Central memory CD4-positive, alpha-beta T cell (primary cell): ENCODE results near the gene TTC7B.
"Not testable (repeated sequence)": the region's sequence is repeated elsewhere in the genome, so short reads cannot be mapped to it uniquely, and the experiment has no call there.

ENCODE experiments used
- DNase-seq: peaks from one replicate; pipeline ENCODE4 v3.0.0; 2022
- total RNA-seq, 3 experiments: gene quantifications; one replicate each; lab custom pipeline; 2026; lab: John Stamatoyannopoulos, UW

The TTC7B gene, protein sequence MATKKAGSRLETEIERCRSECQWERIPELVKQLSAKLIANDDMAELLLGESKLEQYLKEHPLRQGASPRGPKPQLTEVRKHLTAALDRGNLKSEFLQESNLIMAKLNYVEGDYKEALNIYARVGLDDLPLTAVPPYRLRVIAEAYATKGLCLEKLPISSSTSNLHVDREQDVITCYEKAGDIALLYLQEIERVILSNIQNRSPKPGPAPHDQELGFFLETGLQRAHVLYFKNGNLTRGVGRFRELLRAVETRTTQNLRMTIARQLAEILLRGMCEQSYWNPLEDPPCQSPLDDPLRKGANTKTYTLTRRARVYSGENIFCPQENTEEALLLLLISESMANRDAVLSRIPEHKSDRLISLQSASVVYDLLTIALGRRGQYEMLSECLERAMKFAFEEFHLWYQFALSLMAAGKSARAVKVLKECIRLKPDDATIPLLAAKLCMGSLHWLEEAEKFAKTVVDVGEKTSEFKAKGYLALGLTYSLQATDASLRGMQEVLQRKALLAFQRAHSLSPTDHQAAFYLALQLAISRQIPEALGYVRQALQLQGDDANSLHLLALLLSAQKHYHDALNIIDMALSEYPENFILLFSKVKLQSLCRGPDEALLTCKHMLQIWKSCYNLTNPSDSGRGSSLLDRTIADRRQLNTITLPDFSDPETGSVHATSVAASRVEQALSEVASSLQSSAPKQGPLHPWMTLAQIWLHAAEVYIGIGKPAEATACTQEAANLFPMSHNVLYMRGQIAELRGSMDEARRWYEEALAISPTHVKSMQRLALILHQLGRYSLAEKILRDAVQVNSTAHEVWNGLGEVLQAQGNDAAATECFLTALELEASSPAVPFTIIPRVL
- 0.33 to 2.1 (median 0.58) reads per million in 3 experiments for total RNA-seq

DNA sequence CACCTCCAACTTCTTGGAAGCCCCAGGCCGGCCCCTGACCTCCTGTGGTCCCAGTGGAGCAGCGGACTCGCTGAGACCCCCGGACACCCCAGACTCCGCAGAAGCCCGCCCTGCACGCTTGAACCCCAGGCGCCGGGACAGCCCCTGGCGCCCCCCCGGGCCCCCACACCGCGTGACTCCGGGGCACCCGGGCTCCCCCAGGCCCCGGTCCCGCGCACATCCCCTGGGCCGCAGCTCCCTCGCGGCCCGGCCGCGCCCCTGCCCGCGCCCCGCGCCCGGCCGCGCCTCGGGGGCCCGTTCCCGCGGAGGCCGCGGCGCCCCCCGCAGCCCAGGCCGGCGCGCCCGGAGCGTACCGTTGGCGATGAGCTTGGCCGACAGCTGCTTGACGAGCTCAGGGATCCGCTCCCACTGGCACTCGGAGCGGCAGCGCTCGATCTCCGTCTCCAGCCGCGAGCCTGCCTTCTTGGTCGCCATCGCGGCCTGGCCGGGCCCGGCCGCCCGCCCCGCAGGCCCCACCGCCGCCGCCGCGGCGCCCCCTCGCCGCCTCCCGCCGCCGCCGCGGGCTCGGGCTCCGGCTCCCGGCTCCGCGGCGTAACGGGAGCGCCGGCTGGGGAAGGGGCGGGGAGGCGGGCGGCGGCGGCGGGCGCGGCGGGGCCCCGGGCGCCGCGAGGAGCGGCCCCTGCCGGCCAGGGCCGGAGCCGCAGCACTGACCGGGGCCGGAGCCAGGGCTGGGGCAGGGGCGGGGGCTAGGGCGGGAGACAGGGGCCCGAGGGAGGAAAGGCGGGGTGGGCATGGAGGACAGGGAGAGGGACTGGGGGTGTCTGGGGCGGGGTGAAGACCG, at the start of gene TTC7B:
Gene TTC7B, minus strand, starts transcription at position 609 of the 841 bp plus-strand sequence. Its CDS starts 135 bp downstream, at position 474.
- DNase-seq = peak; percentile 15

- DNase-seq = no peak
These were observed 48.5 kb upstream of the TTC7B start for GRCh38 chr14:90864741-90865140.

- DNase-seq = no peak
These were observed 42.3 kb upstream of the TTC7B start for GRCh38 chr14:90858511-90858910.

- no peak for DNase-seq
These were observed 41.6 kb upstream of the TTC7B start for GRCh38 chr14:90857866-90858265.

DNA sequence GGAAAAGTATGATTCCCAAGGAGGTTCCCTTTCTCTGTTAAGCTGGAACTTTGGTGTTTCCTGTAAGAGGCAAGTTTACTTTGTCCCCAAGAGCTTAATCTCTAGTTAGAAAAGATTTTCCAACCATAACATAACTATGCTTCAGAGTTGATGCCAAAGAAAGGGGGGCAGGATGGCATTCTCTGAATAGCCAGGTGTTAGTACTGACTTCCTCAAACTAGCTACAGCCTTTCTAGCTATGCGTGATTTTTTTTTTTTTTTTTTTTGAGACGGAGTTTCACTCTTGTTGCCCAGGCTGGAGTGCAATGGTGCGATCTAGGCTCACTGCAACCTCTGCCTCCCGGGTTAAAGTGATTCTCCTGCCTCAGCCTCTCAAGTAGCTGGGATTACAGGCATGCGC, 39.9 kb upstream of the TTC7B start:
- not testable (repeated sequence) for DNase-seq

GRCh38 chr14:90853116-90853515, 36.9 kb upstream of the TTC7B start:
- no peak for DNase-seq

- DNase-seq = no peak
These were observed 35.3 kb upstream of the TTC7B start for GRCh38 chr14:90851327-90852036.

GRCh38 chr14:90850487-90850886, 34.3 kb upstream of the TTC7B start:
- no peak for DNase-seq

- DNase-seq = no peak
These were observed 33.7 kb upstream of the TTC7B start for GRCh38 chr14:90849787-90850444.

DNA sequence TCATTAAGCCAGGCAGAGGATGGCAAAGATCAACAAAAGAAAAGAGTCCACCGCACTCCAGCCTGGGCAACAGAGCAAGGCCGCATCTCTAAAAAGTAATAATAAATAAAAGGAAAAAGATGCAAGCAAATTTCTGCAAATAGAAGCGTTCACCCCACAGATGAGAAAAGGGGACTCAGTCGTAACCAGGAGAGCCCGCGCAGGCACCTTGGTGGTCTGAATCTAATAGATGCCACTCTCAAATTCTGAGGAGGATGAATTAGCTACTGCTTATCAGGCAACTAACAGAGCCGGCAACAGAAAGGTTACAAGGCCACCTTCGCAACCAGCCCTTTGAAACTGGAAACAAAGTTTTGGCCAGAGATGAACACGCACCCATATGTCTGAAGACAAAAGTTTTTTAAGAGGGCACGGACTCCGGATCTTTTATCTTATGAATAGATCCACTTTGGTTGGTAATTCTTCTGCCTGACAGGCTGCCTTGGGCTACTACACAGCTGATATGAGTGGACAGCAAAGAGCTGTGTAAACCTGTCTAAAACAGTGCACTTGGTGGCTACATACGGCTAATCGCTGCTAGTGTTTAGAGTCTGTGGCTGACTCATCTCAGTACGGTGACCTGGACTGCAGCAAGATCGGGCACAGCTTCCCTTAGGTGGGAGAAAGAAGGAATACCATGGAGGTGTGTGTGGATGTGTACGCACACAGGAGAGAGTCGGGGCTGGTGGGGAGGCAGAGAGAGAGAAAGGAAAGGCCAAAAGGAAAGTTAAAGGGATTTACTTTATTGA, 32.9 kb upstream of the TTC7B start:
- DNase-seq = no peak

- DNase-seq = no peak
These were observed 30.3 kb upstream of the TTC7B start for GRCh38 chr14:90846511-90846910.

DNA sequence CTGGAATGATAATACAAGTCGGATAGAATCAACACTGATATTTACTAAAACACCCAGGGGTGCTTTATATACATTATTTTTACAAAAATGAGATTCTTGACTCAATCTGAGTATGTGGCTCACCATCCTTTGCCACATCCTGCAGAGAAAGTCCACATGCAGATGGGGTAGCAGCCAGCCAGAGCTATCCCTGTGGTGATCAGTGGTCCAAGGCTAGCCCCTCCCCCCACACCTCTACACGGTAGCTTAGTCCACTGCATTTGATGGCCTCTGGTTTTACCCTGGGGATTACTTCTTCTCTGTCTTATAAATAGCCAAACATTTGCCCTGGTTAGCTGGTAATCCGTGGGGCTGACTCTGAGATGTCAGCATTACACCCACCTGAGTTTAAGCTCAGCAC, 28.1 kb upstream of the TTC7B start:
- no peak for DNase-seq

DNA sequence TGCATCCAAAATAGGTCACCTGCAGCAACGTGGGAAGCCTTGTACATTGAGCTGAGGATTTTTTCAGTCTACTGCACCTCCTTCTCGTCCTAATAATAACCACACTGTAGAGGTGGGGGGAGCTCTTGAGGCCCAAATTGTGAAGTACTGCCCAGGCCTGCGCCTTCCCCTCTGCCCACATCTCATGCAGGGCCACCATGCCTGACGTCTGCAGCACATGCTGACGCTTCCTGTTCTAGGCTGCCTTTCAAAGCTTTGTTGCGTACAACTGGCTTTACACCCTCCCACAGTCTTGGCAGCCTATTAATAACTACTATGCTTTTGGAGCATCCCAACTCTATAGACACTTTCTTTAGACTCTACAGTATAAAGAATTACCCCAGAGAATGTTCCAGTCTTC, 26.5 kb upstream of the TTC7B start:
- DNase-seq = no peak

DNA sequence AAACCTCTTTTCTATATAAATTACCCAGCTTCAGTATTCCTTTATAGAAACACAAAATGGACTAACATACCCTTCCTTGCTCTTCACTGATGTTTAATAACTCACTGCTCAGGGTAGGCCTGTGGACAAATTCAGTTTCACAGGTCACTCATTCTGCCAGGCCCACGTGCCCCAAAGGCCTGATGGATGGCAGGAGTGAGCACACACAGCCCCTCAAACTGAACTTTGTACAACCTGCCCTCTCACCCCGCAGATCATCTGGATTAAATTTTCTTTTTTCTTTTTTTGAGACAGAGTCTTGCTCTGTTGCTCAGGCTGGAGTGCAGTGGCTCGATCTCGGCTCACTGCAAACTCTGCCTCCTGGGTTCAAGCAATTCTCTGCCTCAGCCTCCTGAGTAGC, 24.4 kb upstream of the TTC7B start:
- DNase-seq = not testable (repeated sequence)

DNA sequence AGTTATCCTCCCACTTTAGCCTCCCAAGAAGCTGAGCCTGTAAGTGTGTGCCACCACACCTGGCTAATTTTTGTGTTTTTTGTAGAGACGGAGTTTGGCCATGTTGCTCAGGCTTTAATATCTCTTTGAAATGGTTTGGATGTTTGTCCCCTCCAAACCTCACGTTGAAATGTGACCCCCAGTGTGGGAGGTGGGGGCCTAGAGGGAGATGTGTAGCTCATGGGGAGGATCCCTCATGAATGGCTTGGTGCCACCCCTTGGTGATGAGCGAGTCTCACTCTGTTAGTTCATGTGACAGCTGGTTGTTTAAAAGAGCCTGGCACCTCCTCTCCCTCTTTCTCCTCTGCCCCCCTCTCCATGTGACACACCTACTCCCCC, 23.6 kb upstream of the TTC7B start:
- DNase-seq = no peak

- DNase-seq = no peak
These were observed 23.0 kb upstream of the TTC7B start for GRCh38 chr14:90839024-90839888.

GRCh38 chr14:90838531-90838930, 22.3 kb upstream of the TTC7B start:
- DNase-seq = not testable (repeated sequence)

GRCh38 chr14:90837355-90837754, 21.1 kb upstream of the TTC7B start:
- no peak for DNase-seq

- no peak for DNase-seq
These were observed 20.4 kb upstream of the TTC7B start for GRCh38 chr14:90836692-90837063.

- no peak for DNase-seq
These were observed 15.6 kb upstream of the TTC7B start for GRCh38 chr14:90831821-90832220.
